H54 (cell line): Measurements from ENCODE around the gene COX4I1.

Source experiments
- DNase-seq: peaks from one replicate; pipeline ENCODE4 v3.0.0; 2011; ENCODE audit warnings: low spot score, mixed read lengths; ENCODE audit not compliant: insufficient read length
- FAIRE-seq: peaks from 3 replicates; lab custom pipeline; 2011; peaks lifted over from hg19 to GRCh38; lab: Jason Lieb, UNC
- POLR2A ChIP-seq: IDR thresholded peaks from 2 replicates; pipeline ENCODE4 v1.6.1; 2011; ENCODE audit warnings: low read depth, mild to moderate bottlenecking, low read length

Gene COX4I1

GRCh38 chr16:85840395-85840794 is 40.9 kb downstream of the COX4I1 start:
- no peak for TF ChIP-seq POLR2A
- FAIRE-seq (no peak), DNase-seq (no peak)

GRCh38 chr16:85840801-85841200 is 41.3 kb downstream of the COX4I1 start:
- DNase-seq, result no peak
- no peak for TF ChIP-seq POLR2A
- FAIRE-seq, result no peak

DNA sequence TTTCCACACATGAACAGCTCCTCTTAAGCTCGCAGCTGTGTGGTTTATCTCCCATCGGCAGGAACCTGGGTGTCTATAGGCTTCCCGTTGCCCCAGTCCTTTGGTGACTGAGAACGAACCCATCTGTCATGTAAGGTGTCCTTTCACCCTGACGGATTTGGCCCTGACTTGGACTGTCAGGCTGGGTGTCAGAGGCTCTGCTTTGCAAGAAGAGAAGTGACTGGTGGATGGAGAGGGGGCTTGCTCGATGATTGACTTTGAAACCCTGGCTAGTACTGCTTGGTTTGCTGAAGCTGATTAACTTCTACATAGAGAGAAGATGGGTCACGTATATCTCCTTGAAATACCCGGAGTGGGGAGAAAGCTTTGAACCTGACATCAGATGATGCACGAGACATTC is 42.9 kb downstream of the COX4I1 start:
- no peak for DNase-seq
- TF ChIP-seq POLR2A, result no peak
- FAIRE-seq, result no peak

DNA sequence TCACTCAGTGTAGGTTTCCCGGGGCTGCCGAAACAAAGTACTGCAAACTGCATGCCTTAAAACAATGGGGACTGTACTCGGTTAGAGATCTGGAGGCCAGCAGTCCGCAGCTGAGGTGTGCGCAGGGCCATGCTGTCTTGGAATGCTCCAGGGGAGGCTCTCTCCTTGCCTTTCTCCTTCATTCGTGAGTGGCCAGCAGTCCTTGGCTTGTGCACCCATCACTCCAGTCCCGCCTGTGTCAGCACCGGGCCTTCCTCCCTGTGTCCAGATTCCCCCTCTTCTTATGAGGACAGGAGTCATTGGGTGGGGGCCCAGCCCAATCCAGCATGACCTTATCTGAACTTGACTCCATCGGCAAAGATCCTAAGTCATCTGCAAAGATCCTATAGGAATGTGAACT is 43.4 kb downstream of the COX4I1 start:
- no peak for FAIRE-seq
- no peak for DNase-seq
- TF ChIP-seq POLR2A, result no peak

DNA sequence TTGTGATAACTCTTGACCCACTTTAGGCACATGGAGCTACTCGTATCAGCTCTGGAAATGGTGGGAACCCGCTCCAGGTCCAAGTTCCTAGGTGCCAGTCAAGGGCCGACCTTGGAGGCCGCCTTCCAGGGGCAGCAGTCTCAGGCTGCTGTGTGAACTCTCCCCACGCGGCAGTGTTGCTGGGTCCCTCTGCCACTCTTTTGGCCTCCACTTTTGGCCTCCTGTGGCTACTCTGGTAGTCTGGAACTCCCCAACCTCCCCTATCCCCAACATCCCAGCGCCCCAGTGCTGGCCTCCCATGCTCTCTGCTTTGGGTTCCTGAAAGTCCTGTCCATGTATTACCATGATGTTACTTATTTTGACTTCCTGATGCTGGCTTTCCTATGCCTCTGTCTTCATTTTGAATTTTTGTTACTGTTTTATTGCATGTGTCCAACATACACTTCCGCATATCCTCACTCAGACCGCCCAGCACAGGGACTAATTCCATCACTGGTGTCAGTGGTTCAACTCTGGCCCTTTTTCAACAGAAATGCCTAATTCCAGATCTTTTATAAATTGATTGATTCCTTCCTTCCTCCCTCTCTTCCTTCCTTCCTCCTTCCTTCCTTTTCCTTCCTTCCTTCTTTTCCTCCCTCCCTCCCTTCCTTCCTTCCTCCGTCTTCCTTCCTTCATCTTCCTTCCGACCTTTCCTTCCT is 44.1 kb downstream of the COX4I1 start:
- FAIRE-seq, result no peak
- TF ChIP-seq POLR2A, result no peak

GRCh38 chr16:85844169-85844481 is 44.6 kb downstream of the COX4I1 start:
- DNase-seq (no peak), FAIRE-seq (no peak)
- no peak for TF ChIP-seq POLR2A

More for the DNA sequence above, 44.1 kb downstream of the COX4I1 start:
- no peak for DNase-seq

GRCh38 chr16:85844786-85845185 is 45.3 kb downstream of the COX4I1 start:
- TF ChIP-seq POLR2A, result no peak
- FAIRE-seq, result no peak
- no peak for DNase-seq

DNA sequence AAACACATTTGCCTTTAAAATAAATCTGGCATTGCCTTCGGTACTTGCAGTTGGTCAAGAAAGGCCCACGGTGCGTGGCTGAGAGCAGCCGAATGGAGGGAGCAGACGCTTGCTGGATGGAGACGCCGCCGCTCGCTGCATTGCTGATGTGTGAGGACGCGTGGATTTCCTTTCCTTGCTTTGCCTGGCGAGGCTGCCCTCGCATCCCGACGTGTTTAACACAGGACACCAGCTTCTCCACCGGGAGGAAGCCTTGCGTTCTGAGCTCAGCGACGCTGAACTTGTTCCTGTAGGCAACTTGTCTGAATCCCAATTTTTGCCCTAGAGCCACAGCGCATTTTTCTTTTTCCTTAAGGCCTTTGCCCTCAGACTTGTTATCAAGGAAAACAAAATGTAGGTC is 45.8 kb downstream of the COX4I1 start:
- no peak for TF ChIP-seq POLR2A
- no peak for DNase-seq
- FAIRE-seq, result no peak

DNA sequence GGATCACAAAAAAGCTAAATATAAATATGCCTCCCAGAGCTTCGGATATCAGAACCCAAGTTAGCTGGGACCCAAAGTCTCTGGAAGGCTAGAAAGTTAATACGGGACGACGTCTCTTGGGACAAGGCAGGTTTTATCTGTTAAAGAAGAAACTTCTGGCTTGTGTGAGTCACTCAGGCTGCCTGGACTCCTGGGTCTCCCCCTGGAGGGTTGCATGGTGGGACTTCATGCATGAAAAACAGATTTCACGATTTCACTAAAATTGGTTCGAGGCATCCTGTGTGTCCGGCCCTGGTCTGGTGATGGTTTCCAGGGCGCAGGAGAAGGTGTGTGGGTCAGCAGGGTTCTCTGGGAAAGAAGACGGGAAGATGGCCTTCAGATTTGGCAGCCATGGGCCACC is 47.0 kb downstream of the COX4I1 start:
- TF ChIP-seq POLR2A, result no peak
- no peak for DNase-seq

DNA sequence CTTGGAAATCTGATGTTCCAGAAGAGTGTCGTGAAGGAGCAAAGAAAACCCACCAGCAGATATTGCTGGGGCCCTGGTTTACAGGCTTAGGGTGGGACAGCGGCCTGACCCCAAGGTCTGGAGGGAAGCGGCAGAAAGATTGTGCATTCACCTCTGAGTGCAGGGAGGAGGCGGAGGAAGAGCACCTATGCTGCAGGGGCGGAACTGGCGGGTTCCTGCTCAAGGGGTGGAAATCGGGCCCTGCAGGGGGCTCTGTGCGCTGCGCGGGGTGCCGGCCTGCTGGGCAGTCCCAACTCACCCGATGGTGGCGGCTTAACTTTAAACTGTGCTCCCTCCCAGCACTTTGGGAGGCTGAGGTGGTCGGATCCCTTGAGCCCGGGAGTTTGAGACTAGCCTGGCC is 47.5 kb downstream of the COX4I1 start:
- FAIRE-seq (no peak), DNase-seq (no peak)
- TF ChIP-seq POLR2A, result no peak

More for the DNA sequence above, 47.0 kb downstream of the COX4I1 start:
- no peak for FAIRE-seq

- no peak for TF ChIP-seq POLR2A
- DNase-seq, result no peak
- FAIRE-seq, result no peak
Observed at GRCh38 chr16:85847681-85848601, 48.4 kb downstream of the COX4I1 start.

DNA sequence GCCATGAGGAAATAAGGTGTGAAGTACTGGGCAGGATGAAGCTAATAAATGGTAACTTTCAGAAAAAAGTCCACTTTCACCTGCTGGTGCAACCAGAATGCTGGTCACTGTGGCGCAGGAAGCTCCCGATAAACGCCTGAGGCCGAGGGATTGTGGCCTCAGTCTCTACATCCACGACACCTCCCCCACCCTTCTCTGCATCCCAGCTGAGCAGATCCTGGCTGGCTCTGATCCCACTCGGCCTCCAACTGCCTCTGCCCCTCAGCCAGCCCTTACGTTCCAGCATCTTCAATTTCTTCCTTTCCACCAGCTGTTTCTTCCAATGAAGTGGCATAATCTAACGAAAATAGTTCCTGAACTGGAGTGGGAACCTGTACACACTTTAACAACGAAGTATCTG is 49.5 kb downstream of the COX4I1 start:
- no peak for DNase-seq
- TF ChIP-seq POLR2A, result no peak
- no peak for FAIRE-seq

- no peak for TF ChIP-seq POLR2A
- DNase-seq (no peak), FAIRE-seq (no peak)
Observed at GRCh38 chr16:85849388-85849787, 49.9 kb downstream of the COX4I1 start.

- no peak for TF ChIP-seq POLR2A
- DNase-seq, result no peak
- no peak for FAIRE-seq
Observed at GRCh38 chr16:85850344-85850880, 50.9 kb downstream of the COX4I1 start.

DNA sequence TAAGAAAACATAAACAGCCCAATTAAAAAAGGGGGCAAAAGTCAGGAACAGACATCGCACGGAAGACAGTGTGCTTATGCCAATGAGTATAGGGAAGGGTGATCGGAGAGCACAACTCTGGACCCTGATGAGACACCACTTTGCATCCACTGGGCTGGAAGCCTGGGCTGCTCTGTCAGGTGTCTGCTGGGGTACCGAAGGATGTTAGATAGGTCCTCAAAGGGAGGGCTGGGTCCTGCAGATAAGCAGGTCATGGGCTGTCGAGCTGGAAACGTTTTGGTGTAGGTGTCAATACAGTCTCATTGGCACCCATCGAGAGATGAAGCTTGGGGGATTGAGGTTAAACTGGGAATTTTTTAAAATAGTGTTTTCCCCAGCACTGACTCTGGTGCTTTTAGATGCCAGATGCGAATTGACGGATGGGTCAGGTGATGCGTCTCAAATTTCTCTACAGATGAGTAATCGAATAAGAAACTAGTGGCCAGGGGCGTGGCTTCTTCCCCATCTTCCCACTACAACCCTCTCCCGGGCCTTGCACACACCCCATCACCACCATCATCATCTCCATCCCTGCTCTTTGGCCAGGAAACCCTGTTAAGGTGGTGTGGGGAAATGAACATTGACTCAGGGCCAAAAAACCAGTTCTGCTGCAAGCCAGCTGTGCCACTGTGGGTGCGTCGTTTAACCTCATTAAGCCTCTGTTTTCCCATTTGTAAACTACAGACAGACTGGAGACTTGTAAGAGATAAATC is 51.7 kb downstream of the COX4I1 start:
- no peak for FAIRE-seq
- no peak for TF ChIP-seq POLR2A
- DNase-seq, result no peak
